ENCODE measurements around the gene HOMER3. TPM values are rescaled to one million over a fixed set of nuclear protein-coding genes. Genes with fewer than 3 reads are reported as not detected.

Gene HOMER3
- total and polyA plus RNA-seq, 9 of the 15 experiments (the other 6 are each of a cell fraction or from before 2014, with no cell fraction given), result 1.3 to 5.1 (median 3.7) TPM; not detected in 2

DNA sequence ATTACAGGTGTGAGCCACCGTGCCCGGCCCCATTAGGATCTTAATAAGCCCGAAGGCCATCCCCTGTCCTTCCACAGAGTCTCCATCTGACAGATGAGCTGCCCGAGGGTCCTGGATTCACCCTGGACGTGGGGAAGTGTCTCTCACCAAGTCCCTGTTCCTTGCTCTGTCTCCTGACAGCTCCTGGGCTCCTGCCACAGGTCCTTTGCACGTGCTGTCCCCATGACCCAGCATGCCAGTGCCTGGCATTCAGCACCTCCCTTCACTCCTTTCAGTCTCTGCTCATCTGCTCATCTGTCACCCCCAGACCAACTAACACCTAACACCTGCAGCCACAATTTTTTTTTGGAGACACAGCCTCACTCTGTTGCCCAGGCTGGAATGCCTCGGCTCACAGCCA, 59.5 kb downstream of the HOMER3 start:
- Histone ChIP-seq H3K9ac (ENCODE audit: insufficient read depth in 1 of 2, low read depth in 2 of 2, low read length in 2 of 2) (no peak overlapping the region), H3K9me1 (ENCODE audit: control insufficient read depth, insufficient read depth, low read length) (no peaks in the 10 kb centered on the region), H3K36me3 (ENCODE audit: control insufficient read depth, insufficient read depth, low read length) (no peaks in the 10 kb centered on the region), H3K27me3 (ENCODE audit: control insufficient read depth in 2 of 2, insufficient read depth in 2 of 2, low read length in 2 of 2) (no peaks in the 10 kb centered on the region), H3K27ac (ENCODE audit: extremely low read depth, low read depth, low read length) (no peak overlapping the region), H3K9me3 (replicated peaks; ENCODE audit: control insufficient read depth, insufficient read depth, low read depth, low read length) (peaks cover 7% of the 10 kb centered on the region), H2AFZ (ENCODE audit: low read depth, low read length) (no peak overlapping the region), H3K79me2 (ENCODE audit: control insufficient read depth, insufficient read depth, low read length) (no peaks in the 10 kb centered on the region), H3K4me3 (no peak overlapping the region), H4K20me1 (replicated peaks; ENCODE audit: control insufficient read depth, insufficient read depth, low read length) (no peaks in the 10 kb centered on the region), H3K4me1 (replicated peaks in 1 of 2; ENCODE audit: control insufficient read depth in 2 of 2, insufficient read depth in 2 of 2, low read length in 2 of 2) (peaks cover 12 to 42% of the 10 kb centered on the region in 2 experiments; a peak in 4 of 5 replicates), H3K4me2 (ENCODE audit: insufficient read depth, low read length) (no peak overlapping the region)
- in situ Hi-C loops (cut with MboI) (no loop called here), intact Hi-C loops (cut with micrococcal nuclease) (no loop called here)
- 76% methylated on average over 7 of the region's 7 CpGs for WGBS (ENCODE audit: insufficient coverage, low coverage, missing lambda C conversion rate)
- ChIA-PET CTCF (ENCODE audit: low intra/inter-chr PET ratio) (no interaction called here), POLR2A (interaction anchor here (0.5 kb wide), 1 partner anchor 18 kb away, joined by 3 read pairs; no protein-coding TSS in a partner anchor)
- FAIRE-seq (no peak), DNase-seq (ENCODE audit: extremely low read depth in 1 of 4, low spot score in 3 of 4) (no peak), ATAC-seq (no peak)
- TF ChIP-seq BCOR (IDR thresholded peaks at IDR 0.05), result 0 out of 2 replicates have a peak, but pooled peaks have one; percentile 24
- no peak for TF ChIP-seq GTF2F1 (IDR thresholded peaks at IDR 0.05; ENCODE audit: low read depth, low read length)
- TF ChIP-seq SRSF9 (IDR thresholded peaks at IDR 0.05; ENCODE audit: borderline replicate concordance, low read depth, low read length), result no peak
- no peak for TF ChIP-seq FOXM1 (IDR thresholded peaks at IDR 0.05; ENCODE audit: low read depth)
- TF ChIP-seq FOXM1 (CRISPR knock-in tag; IDR thresholded peaks at IDR 0.05; ENCODE audit: low read depth), result no peak
- BruUV-seq (replicated peaks), result no TSS peak

DNA sequence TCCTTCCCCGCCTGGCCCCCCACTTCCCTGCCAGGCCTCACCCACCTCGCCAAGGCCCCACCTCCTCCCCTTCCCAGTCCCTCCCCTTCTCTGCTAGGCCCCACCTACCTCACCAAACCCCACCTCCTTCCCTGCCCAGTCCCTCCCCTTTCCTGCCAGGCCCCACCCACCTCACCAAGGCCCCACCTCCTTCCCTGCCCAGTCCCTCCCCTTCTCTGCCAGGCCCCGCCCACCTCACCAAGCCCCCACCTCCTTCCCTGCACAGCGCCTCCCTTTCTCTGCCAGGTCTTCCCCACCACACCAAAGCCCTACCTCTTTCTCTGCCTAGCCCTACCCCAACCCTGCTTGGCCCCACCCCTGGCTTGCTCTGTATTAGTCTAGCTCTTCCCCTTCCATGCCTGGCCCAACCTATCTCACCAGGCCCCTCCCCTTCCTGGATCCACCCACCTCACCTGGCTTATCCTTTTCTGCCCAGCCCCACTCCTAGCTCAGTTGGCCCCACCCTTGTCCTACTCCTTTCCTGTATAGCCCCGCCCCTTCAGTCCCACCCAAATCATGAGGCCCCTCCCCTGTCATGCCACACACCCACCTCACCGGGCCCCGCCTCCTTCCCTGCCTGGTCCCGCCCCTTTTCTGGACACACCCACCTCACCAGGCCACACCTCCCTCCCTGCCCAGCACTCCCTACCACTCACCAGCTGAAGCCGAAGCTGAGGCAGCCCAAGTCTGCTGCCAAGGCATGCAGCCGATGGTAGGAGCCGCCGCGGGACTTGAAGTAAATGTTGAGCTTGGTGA, 61.2 kb downstream of the HOMER3 start:
- intact Hi-C loops (cut with micrococcal nuclease) (no loop called here), in situ Hi-C loops (cut with MboI) (no loop called here)
- no peak overlapping the region for H2AFZ ChIP-seq (ENCODE audit: low read depth, low read length)
- CTCF ChIA-PET (ENCODE audit: low intra/inter-chr PET ratio), result no interaction called here
- H4K20me1 ChIP-seq (replicated peaks; ENCODE audit: control insufficient read depth, insufficient read depth, low read length), result no peaks in the 10 kb centered on the region
- H3K79me2 ChIP-seq (ENCODE audit: control insufficient read depth, insufficient read depth, low read length), result no peaks in the 10 kb centered on the region
- DNase-seq (ENCODE audit: extremely low read depth in 1 of 4, low spot score in 3 of 4) (peak; percentile 91 to 96 (median 96)), ATAC-seq (peak; percentile 96), FAIRE-seq (peak; percentile 95)
- no peak overlapping the region for H3K4me3 ChIP-seq
- H3K4me2 ChIP-seq (ENCODE audit: insufficient read depth, low read length), result peak overlapping the region; percentile 8
- H3K9ac ChIP-seq (ENCODE audit: insufficient read depth in 1 of 2, low read depth in 2 of 2, low read length in 2 of 2), result peak overlapping the region in 1 of 2 experiments; percentile 24; a peak in 1 of 4 replicates
- no peaks in the 10 kb centered on the region for H3K36me3 ChIP-seq (ENCODE audit: control insufficient read depth, insufficient read depth, low read length)
- H3K9me1 ChIP-seq (ENCODE audit: control insufficient read depth, insufficient read depth, low read length), result no peaks in the 10 kb centered on the region
- BruUV-seq (replicated peaks), result no TSS peak
- POLR2A ChIA-PET, result interaction anchor here (0.5 to 1.4 kb wide), 6 partner anchors 11 to 107 kb away, joined by 3 to 4 read pairs (median 3); no protein-coding TSS in a partner anchor
- no peak overlapping the region for H3K27ac ChIP-seq (ENCODE audit: extremely low read depth, low read depth, low read length)
- no peaks in the 10 kb centered on the region for H3K27me3 ChIP-seq (ENCODE audit: control insufficient read depth in 2 of 2, insufficient read depth in 2 of 2, low read length in 2 of 2)
- WGBS (ENCODE audit: insufficient coverage, low coverage, missing lambda C conversion rate), result 5% methylated on average over 9 of the region's 13 CpGs
- peaks cover 12 to 40% of the 10 kb centered on the region in 2 experiments; a peak in 4 of 5 replicates for H3K4me1 ChIP-seq (replicated peaks in 1 of 2; ENCODE audit: control insufficient read depth in 2 of 2, insufficient read depth in 2 of 2, low read length in 2 of 2)
- peaks cover 8% of the 10 kb centered on the region for H3K9me3 ChIP-seq (replicated peaks; ENCODE audit: control insufficient read depth, insufficient read depth, low read depth, low read length)
- TF ChIP-seq EGR1 (conservative IDR thresholded peaks at IDR 0.05) (0 out of 2 replicates have a peak, but pooled peaks have one; percentile 4), CREM (IDR thresholded peaks at IDR 0.05; ENCODE audit: low read depth) (peak; percentile 27), SP1 (CRISPR knock-in tag; IDR thresholded peaks at IDR 0.05) (peak; percentile 79)
- TF ChIP-seq, protein P1, sequence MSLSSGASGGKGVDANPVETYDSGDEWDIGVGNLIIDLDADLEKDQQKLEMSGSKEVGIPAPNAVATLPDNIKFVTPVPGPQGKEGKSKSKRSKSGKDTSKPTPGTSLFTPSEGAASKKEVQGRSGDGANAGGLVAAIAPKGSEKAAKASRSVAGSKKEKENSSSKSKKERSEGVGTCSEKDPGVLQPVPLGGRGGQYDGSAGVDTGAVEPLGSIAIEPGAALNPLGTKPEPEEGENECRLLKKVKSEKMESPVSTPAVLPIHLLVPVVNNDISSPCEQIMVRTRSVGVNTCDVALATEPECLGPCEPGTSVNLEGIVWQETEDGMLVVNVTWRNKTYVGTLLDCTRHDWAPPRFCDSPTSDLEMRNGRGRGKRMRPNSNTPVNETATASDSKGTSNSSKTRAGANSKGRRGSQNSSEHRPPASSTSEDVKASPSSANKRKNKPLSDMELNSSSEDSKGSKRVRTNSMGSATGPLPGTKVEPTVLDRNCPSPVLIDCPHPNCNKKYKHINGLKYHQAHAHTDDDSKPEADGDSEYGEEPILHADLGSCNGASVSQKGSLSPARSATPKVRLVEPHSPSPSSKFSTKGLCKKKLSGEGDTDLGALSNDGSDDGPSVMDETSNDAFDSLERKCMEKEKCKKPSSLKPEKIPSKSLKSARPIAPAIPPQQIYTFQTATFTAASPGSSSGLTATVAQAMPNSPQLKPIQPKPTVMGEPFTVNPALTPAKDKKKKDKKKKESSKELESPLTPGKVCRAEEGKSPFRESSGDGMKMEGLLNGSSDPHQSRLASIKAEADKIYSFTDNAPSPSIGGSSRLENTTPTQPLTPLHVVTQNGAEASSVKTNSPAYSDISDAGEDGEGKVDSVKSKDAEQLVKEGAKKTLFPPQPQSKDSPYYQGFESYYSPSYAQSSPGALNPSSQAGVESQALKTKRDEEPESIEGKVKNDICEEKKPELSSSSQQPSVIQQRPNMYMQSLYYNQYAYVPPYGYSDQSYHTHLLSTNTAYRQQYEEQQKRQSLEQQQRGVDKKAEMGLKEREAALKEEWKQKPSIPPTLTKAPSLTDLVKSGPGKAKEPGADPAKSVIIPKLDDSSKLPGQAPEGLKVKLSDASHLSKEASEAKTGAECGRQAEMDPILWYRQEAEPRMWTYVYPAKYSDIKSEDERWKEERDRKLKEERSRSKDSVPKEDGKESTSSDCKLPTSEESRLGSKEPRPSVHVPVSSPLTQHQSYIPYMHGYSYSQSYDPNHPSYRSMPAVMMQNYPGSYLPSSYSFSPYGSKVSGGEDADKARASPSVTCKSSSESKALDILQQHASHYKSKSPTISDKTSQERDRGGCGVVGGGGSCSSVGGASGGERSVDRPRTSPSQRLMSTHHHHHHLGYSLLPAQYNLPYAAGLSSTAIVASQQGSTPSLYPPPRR (CRISPR knock-in tag; IDR thresholded peaks at IDR 0.05; ENCODE audit: borderline replicate concordance), result no peak
